Stimulated activated CD8-positive, alpha-beta memory T cell treated with anti-CD3 and anti-CD28 coated beads, Interleukin-7, amount 100 ng/mL, for 1 hour (primary cell): ENCODE results near the gene CAPSL.
"Not testable (repeated sequence)": the region's sequence is repeated elsewhere in the genome, so short reads cannot be mapped to it uniquely, and the experiment has no call there.

ENCODE experiments used
- DNase-seq, 2 donors: peaks; one replicate each; pipeline ENCODE4 v3.0.0-alpha.2; 2020; ENCODE audit warnings: low read depth in 2 of 2

Gene CAPSL

DNA sequence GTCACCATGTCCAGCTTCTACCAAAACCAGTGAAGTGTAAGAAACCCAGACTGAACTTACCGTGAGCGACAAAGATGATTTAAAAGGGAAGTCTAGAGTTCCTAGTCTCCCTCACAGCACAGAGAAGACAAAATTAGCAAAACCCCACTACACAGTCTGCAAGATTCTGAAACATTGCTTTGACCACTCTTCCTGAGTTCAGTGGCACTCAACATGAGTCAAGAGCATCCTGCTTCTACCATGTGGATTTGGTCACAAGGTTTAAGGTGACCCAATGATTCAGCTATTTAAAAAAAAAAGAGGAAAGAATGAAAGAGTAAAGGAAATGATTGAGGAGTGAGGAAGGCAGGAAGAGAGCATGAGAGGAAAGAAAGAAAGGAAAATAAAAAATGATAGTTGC lies 62.0 kb downstream of the CAPSL start:
- no peak for DNase-seq

DNA sequence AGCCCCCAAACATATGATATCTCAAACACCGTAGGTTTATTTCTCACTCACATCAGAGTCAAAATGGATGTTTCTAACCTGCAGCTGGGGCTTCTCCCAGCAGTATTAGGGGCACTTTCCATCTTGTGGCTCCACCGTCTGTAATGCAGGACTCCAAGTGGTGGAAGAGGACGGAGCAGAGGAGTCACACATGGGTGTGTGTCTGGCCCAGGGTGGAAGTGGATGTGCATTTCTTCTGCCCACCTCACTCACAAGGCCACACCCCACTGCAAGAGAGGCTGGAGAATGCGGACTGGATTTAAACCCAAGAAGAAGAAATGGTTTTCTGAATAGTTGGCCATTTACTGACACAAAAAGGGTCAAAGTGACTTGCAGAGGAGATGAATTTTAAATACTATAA lies 67.8 kb downstream of the CAPSL start:
- DNase-seq = no peak

DNA sequence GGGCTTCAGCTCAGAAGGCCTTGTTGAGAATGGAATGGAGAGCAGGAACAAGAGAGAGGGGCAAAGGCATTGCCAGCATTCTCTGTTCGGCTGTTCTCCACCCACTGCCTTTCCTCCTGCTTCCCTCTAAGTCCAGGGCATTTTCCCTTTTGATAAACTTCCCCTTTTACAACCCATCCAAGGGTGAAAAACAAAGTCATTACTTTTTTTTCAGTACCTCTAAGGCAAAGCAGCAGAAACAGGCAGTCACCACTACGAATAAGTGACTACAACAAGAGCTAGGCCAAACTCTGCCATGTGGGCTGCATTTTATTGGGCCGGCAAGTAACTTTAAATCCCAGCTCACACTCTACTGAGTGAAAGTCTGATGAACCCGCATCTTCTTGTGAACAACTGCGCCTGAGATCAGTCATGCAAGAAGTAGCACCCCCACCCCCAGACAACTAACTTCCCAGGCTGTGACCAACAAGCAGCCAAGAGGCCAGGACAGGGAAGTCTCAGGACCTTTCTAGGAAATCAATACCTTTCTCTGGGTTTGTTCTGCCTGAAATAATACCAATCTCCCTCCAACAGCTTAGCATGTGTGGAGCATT lies 68.6 kb downstream of the CAPSL start:
- DNase-seq = no peak

DNA sequence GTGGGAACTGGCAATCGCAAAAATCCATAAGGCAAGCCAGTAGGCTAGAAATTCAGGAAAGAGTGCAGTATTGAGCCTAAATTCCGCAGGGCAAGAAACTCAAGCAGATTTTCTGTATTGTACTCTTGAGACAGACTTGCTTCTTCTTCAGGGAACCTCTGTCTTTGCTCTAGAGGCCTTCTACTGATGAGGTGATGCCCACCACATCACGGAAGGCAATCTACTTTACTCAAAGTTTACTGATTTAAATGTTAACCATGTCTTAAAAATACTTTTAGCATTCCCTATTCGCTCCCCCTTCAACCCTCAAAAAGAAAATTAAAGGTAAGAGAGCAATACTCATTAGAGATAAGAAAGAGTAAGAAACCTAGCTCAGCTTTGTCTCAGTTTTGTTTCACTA lies 70.4 kb downstream of the CAPSL start:
- DNase-seq = no peak

GRCh38 chr5:35863159-35863558 lies 75.3 kb downstream of the CAPSL start:
- no peak for DNase-seq

DNA sequence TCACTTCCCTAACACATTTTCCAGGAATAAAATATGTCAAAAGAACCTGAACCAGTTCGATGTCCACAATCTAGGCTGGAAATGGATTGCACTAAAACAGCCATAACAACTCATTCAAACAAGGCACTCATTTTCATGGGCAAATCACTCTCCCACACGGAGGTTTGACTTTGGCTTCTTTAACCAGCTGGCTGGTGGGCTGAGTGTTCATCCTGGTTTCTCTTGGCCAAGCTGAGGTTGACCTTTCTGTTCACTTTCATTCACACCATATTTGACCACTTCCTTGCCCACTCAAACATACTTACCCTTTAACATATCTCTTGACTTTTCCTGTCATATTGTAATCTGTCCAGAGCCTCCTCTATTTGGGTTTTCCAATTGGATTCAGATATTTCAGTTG lies 76.3 kb downstream of the CAPSL start:
- no peak for DNase-seq

GRCh38 chr5:35861718-35862117 lies 76.7 kb downstream of the CAPSL start:
- DNase-seq = no peak

GRCh38 chr5:35860686-35861085 lies 77.7 kb downstream of the CAPSL start:
- DNase-seq = no peak

- DNase-seq = no peak
Observed at GRCh38 chr5:35859101-35859661, 79.2 kb downstream of the CAPSL start.

- DNase-seq = no peak
Observed at GRCh38 chr5:35857606-35858205, 80.7 kb downstream of the CAPSL start.

DNA sequence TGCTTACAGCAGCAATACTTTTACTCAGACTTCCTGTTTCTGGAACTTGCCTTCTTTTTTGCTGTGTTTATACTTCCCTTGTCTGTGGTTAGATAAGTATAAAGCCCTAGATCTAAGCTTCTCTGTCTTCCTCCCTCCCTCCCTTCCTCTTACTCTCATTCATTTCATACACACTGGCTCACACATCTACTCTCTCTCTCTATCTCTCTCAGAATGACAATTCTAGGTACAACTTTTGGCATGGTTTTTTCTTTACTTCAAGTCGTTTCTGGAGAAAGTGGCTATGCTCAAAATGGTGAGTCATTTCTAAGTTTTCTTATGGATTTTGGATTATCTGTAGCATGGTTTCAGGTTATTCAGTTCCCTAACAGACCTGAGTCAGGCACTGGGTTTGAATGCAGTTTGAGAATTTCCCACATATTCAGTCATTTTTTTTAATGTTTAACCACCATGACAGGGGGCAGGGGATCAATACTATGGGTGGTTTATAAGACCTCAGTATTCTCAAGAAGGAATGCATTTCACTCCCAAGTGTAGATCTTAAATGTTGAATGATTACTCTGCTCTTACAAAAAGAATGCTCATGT lies 81.6 kb downstream of the CAPSL start, which contains the start of gene IL7R:
TSS of gene IL7R (plus strand) at position 127 of the 587 bp plus-strand sequence. CDS start at position 214, 87 bp downstream.
- DNase-seq = no peak

DNA sequence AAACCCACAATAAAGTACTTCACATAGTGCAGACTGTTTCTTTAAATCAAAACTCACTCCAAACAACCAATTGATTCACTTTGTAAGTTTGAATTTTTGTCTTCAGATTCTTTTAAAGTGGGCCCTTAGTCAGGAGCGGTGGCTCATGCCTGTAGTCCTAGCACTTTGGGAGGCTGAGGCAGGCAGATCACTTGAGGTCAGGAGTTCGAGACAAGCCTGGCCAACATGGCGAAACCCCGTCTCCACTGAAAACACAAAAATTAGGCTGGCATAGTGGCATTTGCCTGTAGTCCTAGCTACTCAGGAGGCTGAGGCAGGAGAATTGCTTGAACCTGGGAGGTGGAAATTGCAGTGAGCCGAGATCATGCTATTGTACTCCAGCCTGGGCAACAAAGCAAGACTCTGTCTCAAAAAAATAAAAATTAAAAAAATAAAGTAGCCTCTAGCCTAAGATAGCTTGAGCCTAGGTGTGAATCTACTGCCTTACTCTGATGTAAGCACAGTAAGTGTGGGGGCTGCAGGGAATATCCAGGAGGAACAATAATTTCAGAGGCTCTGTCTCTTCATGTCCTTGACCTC lies 82.1 kb downstream of the CAPSL start:
- DNase-seq = not testable (repeated sequence)

DNA sequence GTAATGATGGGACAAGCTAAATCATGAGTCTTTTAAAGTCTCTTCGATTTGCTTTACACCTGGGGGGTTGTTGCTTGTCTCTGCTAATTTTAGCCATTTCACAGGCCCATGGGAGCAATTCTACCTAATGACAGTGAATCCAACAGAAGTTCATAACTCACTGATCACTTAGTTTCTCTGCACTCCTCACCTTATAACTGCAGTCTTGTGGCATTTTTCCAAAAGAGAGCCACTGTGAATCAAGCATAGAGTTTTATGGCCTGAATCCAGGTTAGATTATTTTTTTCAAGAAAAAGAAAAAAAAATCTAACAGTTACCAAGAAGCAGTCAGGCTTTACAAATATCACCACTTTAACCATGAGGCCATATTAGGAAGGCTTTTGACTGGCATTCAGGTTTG lies 83.2 kb downstream of the CAPSL start:
- no peak for DNase-seq
